Stimulated activated CD4-positive, alpha-beta T cell treated with anti-CD3 and anti-CD28 coated beads, Interleukin-2, amount 100 ng/mL, for 24 hours (primary cell): ENCODE data around the gene YTHDC2.

Source experiments
- DNase-seq, 2 donors: peaks; one replicate each; pipeline ENCODE4 v3.0.0-alpha.2; 2020

Gene YTHDC2

GRCh38 chr5:113513384-113514288, at the start of gene YTHDC2:
TSS of gene YTHDC2 (plus strand) at chr5:113513694. CDS start at chr5:113513896, 202 bp downstream.
- DNase-seq: peak; percentile 88 to 90

GRCh38 chr5:113474100-113474728, 39.3 kb upstream of the YTHDC2 start:
- no peak for DNase-seq

GRCh38 chr5:113478691-113479090, 34.8 kb upstream of the YTHDC2 start:
- DNase-seq: no peak

GRCh38 chr5:113480243-113480642, 33.3 kb upstream of the YTHDC2 start:
- no peak for DNase-seq

GRCh38 chr5:113487416-113487780, 26.1 kb upstream of the YTHDC2 start:
- peak in 1 of 2 donors; percentile 10 for DNase-seq

- DNase-seq: peak; percentile 39 to 60
Observed at GRCh38 chr5:113487781-113488644, 25.5 kb upstream of the YTHDC2 start, which contains the start of gene MCC. TSS of gene MCC (minus strand) at chr5:113488453.

- DNase-seq: no peak
Observed at GRCh38 chr5:113488645-113489184, 24.8 kb upstream of the YTHDC2 start.

GRCh38 chr5:113489299-113489698, 24.2 kb upstream of the YTHDC2 start:
- no peak for DNase-seq

- no peak for DNase-seq
Observed at GRCh38 chr5:113490317-113490716, 23.2 kb upstream of the YTHDC2 start.

GRCh38 chr5:113491022-113491421, 22.5 kb upstream of the YTHDC2 start:
- no peak for DNase-seq

GRCh38 chr5:113493446-113493845, 20.0 kb upstream of the YTHDC2 start:
- DNase-seq: no peak

- no peak for DNase-seq
Observed at GRCh38 chr5:113495422-113495841, 18.1 kb upstream of the YTHDC2 start.

GRCh38 chr5:113502073-113502472, 11.4 kb upstream of the YTHDC2 start:
- DNase-seq: no peak

GRCh38 chr5:113503146-113503545, 10.3 kb upstream of the YTHDC2 start:
- DNase-seq: no peak

- DNase-seq: no peak
Observed at GRCh38 chr5:113505181-113505580, 8.3 kb upstream of the YTHDC2 start.

GRCh38 chr5:113507601-113508000, 5.9 kb upstream of the YTHDC2 start:
- DNase-seq: no peak

- no peak for DNase-seq
Observed at GRCh38 chr5:113508756-113509155, 4.7 kb upstream of the YTHDC2 start.

- no peak for DNase-seq
Observed at GRCh38 chr5:113510836-113511451, 2.5 kb upstream of the YTHDC2 start.

GRCh38 chr5:113512341-113512740, 1.2 kb upstream of the YTHDC2 start:
- no peak for DNase-seq

- DNase-seq: no peak
Observed at GRCh38 chr5:113514289-113514635, 768 bp downstream of the YTHDC2 start.

- DNase-seq: no peak
Observed at GRCh38 chr5:113518884-113519283, 5.4 kb downstream of the YTHDC2 start.

- no peak for DNase-seq
Observed at GRCh38 chr5:113519412-113519811, 5.9 kb downstream of the YTHDC2 start.

GRCh38 chr5:113520429-113520828, 6.9 kb downstream of the YTHDC2 start:
- no peak for DNase-seq
